Coronary artery (tissue), 2 donors: ENCODE data around the gene CFAP65.
A peak's percentile ranks its signal among the peaks of the same experiment; 100 is the strongest.

Source experiments
- DNase-seq: peaks from one replicate; pipeline ENCODE4 v3.0.0-alpha.2; 2017; ENCODE audit warnings: low spot score
- H3K27ac ChIP-seq, 2 donors: fragments of 200-600 bp; sonication (generic); one replicate each; pipeline ENCODE4 v1.5.1; 2016 to 2019
- H3K4me3 ChIP-seq: fragments of 200-600 bp; sonication (generic); 2 replicates; pipeline ENCODE4 v1.5.1; 2016; ENCODE audit warnings: mild to moderate bottlenecking, moderate library complexity
- TF ChIP-seq, protein P1 (sequence below): fragments of 200-600 bp; sonication (generic); IDR thresholded peaks from one replicate; pipeline ENCODE4 v1.5.1; 2019; ENCODE audit warnings: antibody characterized with exemption

The CFAP65 gene

DNA sequence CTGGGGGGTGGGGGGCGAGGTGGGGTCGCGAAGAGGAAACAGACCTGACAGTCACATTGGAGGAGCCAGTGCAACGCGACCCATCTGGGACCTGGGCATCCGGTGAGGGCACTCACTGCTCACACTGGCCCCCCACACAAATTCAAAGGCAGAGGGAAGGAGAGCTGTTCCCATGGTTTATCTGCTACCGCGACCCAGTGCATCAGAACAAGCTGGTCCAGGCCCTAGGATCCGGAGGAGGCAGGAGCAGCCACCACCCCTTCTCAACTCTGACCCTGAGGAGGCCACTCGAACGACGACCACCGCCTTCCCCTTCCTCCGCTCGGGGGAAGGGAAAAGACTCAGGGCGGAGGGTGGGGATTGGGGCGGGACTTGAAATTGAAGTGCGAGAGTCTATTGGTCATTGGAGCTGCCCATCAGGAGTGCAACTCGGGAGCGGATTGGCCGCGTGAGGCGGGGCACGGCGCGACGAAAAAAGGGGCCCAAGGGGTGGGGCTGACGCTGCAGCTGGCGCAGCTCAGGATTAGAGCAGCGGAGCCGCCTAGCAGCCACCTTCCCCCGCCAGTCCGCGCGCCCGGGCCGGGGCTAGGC is 82.1 kb downstream of the CFAP65 start, which contains the start of gene CDK5R2:
Gene CDK5R2, plus strand, starts transcription at position 526 of the 591 bp plus-strand sequence. CDS start 155 bp downstream, outside the sequence.
- Histone ChIP-seq H3K4me3 (peak within 1 kb of the TSS; percentile 62), H3K27ac (no peak within 1 kb of the TSS)
- TF ChIP-seq, protein P1, sequence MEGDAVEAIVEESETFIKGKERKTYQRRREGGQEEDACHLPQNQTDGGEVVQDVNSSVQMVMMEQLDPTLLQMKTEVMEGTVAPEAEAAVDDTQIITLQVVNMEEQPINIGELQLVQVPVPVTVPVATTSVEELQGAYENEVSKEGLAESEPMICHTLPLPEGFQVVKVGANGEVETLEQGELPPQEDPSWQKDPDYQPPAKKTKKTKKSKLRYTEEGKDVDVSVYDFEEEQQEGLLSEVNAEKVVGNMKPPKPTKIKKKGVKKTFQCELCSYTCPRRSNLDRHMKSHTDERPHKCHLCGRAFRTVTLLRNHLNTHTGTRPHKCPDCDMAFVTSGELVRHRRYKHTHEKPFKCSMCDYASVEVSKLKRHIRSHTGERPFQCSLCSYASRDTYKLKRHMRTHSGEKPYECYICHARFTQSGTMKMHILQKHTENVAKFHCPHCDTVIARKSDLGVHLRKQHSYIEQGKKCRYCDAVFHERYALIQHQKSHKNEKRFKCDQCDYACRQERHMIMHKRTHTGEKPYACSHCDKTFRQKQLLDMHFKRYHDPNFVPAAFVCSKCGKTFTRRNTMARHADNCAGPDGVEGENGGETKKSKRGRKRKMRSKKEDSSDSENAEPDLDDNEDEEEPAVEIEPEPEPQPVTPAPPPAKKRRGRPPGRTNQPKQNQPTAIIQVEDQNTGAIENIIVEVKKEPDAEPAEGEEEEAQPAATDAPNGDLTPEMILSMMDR = no peak
- no peak for DNase-seq

- no peak overlapping the region for H3K4me3 ChIP-seq
- DNase-seq = no peak
- TF ChIP-seq, protein P1 = no peak
- no peak overlapping the region for H3K27ac ChIP-seq
Observed at GRCh38 chr2:218958276-218958675, 83.0 kb downstream of the CFAP65 start.

DNA sequence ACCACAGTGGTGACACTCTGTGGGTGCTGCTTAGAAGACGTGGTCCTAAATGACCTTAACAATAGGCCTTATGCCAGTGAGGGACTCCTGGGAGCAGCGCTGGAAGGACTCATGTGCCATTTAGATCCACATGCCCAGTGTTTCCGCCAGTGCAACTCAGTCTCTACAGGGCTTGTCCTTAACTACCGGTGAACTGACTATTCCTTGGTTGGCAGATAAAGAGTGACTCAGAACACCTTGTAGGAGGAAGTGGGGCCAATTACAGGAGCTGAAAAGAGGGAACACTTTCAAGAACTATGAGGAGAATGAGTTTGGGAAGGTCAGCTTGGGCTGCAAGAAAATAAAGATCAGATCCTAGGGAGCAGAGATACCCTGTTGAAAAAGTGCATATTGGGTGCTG is 83.6 kb downstream of the CFAP65 start:
- H3K4me3 ChIP-seq = no peak overlapping the region
- DNase-seq = no peak
- TF ChIP-seq, protein P1 = no peak
- no peak overlapping the region for H3K27ac ChIP-seq

DNA sequence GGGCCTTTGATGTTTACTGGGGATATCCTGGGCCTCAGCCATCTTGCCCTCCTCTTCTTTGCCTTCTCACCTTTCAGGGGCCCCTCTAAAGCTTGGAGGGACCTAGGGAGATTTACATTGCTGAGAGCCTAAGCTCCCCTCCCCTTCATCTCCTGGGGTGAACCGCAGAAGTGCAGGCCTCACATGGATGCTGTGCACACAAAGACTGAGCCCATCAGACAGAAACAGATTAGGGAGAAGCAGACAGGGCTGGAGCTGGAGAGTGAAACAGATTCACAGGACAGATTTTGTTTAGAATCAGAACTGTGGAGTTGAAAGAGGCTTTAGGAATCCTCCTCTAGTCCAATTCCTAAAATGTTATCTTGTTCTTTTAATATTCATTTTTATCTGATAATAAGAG is 85.3 kb downstream of the CFAP65 start:
- Histone ChIP-seq H3K4me3 (no peak overlapping the region), H3K27ac (no peak overlapping the region)
- no peak for DNase-seq
- TF ChIP-seq, protein P1 = no peak

DNA sequence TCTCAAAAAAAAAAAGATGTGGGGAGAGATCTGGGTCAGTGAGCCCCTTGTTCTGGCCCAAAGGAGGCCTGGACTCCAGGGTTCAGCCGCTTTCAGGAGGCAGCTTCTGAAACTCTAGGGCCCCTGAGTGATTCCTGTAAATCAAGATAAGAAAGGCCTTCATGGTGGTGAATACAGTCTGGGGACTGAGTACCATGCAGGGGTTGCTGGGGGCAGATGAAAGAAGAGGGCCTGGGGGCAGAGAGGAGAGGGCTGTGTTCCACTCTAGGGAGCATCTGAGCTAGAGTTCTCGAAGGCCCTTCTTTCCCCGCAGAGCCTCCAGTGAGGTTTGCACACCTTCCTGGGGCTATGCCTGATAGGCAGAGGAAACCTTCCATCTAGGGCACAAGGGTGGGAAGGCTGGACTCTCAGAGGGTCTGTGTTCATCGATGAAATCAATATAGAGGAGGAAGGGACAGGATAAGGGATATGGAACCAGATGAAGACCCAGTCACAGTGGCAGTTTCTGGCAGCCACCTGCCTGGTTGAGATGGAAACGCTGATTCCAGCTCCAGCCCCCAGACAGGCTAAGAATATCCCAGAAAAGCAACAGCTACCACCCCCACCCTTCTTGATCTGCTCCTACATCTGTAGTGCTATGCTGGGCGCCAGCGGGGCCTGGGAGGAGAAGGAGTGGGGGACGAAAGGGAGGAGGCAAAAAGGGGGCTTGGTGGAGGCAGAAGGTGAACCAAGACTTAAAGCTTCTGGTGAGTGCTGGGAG is 86.6 kb downstream of the CFAP65 start:
- TF ChIP-seq, protein P1 = no peak
- H3K4me3 ChIP-seq = no peak overlapping the region
- no peak overlapping the region for H3K27ac ChIP-seq
- no peak for DNase-seq

DNA sequence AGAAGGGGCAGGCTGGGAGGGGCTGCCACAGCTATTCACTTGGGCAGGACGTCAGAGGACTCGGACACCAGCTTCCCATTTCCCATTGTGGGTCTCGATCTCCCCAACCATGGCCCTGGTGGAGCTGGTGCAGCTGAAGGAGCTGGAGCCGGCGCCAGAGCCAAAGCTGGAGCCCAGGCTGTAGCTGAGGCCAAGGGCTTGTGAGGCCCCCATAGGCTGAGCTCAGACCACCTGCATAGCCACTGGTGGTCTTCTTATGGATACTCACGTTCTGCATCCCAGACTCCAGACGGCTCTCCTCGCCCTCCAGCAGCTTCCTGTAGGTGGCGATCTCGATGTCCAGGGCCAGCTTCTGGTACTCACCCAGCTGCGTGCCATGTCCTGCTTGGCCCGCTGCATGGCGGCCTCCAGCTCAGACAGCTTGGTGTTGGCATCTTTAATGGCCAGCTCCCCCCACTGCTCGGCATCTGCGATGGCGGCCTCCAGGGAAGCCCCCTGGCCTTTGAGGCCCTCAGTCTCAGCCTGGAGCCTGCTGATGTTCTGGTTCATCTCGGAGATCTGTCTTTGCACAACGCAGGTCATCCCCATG is 87.9 kb downstream of the CFAP65 start:
- DNase-seq = no peak
- H3K27ac ChIP-seq = no peak overlapping the region
- TF ChIP-seq, protein P1 = no peak
- H3K4me3 ChIP-seq = no peak overlapping the region
